GM19035 (cell line): ENCODE results near the gene UGT1A7.

Source experiments
- ATAC-seq: cut with Tn5 transposase; IDR thresholded peaks from one replicate; pipeline ENCODE4 v1.9.1; 2021; ENCODE audit not compliant: unreplicated experiment

The UGT1A7 gene

GRCh38 chr2:233760043-233760442, 78.3 kb downstream of the UGT1A7 start, which contains the start of gene UGT1A1:
TSS of gene UGT1A1 (plus strand) at chr2:233760270. CDS start at chr2:233760288, 18 bp downstream.
- no peak for ATAC-seq

GRCh38 chr2:233761040-233761769, 79.5 kb downstream of the UGT1A7 start:
- no peak for ATAC-seq

- ATAC-seq: no peak
Measured at GRCh38 chr2:233764264-233764663, 82.6 kb downstream of the UGT1A7 start.

- no peak for ATAC-seq
Measured at GRCh38 chr2:233764761-233765160, 83.1 kb downstream of the UGT1A7 start.

GRCh38 chr2:233766416-233766815, 84.7 kb downstream of the UGT1A7 start:
- no peak for ATAC-seq

GRCh38 chr2:233768076-233768475, 86.4 kb downstream of the UGT1A7 start:
- no peak for ATAC-seq

- ATAC-seq: no peak
Measured at GRCh38 chr2:233769260-233769659, 87.6 kb downstream of the UGT1A7 start.

GRCh38 chr2:233772153-233772552, 90.5 kb downstream of the UGT1A7 start:
- ATAC-seq: no peak

GRCh38 chr2:233772583-233772982, 90.9 kb downstream of the UGT1A7 start:
- ATAC-seq: no peak

GRCh38 chr2:233773854-233774253, 92.2 kb downstream of the UGT1A7 start:
- no peak for ATAC-seq

- no peak for ATAC-seq
Measured at GRCh38 chr2:233775414-233775813, 93.7 kb downstream of the UGT1A7 start.

GRCh38 chr2:233778030-233778429, 96.3 kb downstream of the UGT1A7 start, which contains the start of gene MROH2A:
TSS of gene MROH2A (plus strand) at chr2:233778330. CDS start at chr2:233779359, 1,029 bp downstream.
- ATAC-seq: no peak

GRCh38 chr2:233779722-233780121, 98.0 kb downstream of the UGT1A7 start:
- no peak for ATAC-seq

- ATAC-seq: no peak
Measured at GRCh38 chr2:233780771-233781170, 99.1 kb downstream of the UGT1A7 start.

GRCh38 chr2:233789554-233789953, 107.9 kb downstream of the UGT1A7 start:
- ATAC-seq: no peak

- no peak for ATAC-seq
Measured at GRCh38 chr2:233791151-233791882, 109.6 kb downstream of the UGT1A7 start.

GRCh38 chr2:233791883-233792329, 110.2 kb downstream of the UGT1A7 start:
- no peak for ATAC-seq

- no peak for ATAC-seq
Measured at GRCh38 chr2:233792720-233793119, 111.0 kb downstream of the UGT1A7 start.

- ATAC-seq: no peak
Measured at GRCh38 chr2:233793465-233794127, 111.9 kb downstream of the UGT1A7 start.

- ATAC-seq: no peak
Measured at GRCh38 chr2:233794128-233794658, 112.5 kb downstream of the UGT1A7 start.

GRCh38 chr2:233795735-233796171, 114.1 kb downstream of the UGT1A7 start:
- no peak for ATAC-seq
